Urinary bladder (tissue), 4 donors: ENCODE results near the gene KDM5B. TPM values are rescaled to one million over a fixed set of nuclear protein-coding genes. Genes with fewer than 3 reads are reported as not detected.

Experiments used
- DNase-seq: peaks from one replicate; pipeline ENCODE4 v3.0.0-alpha.2; 2015; ENCODE audit errors: extremely low spot score
- H3K27ac ChIP-seq: one replicate; pipeline ENCODE4 v1.5.1; 2013; ENCODE audit warnings: low read depth, mild to moderate bottlenecking, moderate library complexity
- H3K36me3 ChIP-seq: one replicate; pipeline ENCODE4 v1.6.1; 2013; ENCODE audit warnings: mild to moderate bottlenecking, moderate library complexity; ENCODE audit not compliant: insufficient read depth
- H3K4me1 ChIP-seq: one replicate; pipeline ENCODE4 v1.6.1; 2013; ENCODE audit warnings: mild to moderate bottlenecking, moderate library complexity; ENCODE audit not compliant: insufficient read depth
- H3K4me3 ChIP-seq: one replicate; pipeline ENCODE4 v1.5.1; 2013; ENCODE audit warnings: low read depth, low read length
- WGBS: extraction: QIAGEN DNeasy Blood & Tissue Kit; methylation state at CpG from one replicate; pipeline ENCODE4 v1.1.7; 2013; 5-methylcytosine and 5-hydroxymethylcytosine counted together
- polyA plus RNA-seq: library from polyadenylated mRNA; stranded (reverse); fragments of 200-250 nt; gene quantifications from one replicate; pipeline ENCODE4 v1.2.3, GENCODE V29; 2013
- total RNA-seq: library from RNA; depleted of rRNA; stranded (reverse); fragments of >200 nt; gene quantifications from one replicate; pipeline ENCODE4 v1.2.3, GENCODE V29; 2014
- donor health status: healthy with polysubstance abuse.
- donor health status: healthy.

Gene KDM5B
- total and polyA plus RNA-seq, 2 donors, result 16.8 to 189 TPM

DNA sequence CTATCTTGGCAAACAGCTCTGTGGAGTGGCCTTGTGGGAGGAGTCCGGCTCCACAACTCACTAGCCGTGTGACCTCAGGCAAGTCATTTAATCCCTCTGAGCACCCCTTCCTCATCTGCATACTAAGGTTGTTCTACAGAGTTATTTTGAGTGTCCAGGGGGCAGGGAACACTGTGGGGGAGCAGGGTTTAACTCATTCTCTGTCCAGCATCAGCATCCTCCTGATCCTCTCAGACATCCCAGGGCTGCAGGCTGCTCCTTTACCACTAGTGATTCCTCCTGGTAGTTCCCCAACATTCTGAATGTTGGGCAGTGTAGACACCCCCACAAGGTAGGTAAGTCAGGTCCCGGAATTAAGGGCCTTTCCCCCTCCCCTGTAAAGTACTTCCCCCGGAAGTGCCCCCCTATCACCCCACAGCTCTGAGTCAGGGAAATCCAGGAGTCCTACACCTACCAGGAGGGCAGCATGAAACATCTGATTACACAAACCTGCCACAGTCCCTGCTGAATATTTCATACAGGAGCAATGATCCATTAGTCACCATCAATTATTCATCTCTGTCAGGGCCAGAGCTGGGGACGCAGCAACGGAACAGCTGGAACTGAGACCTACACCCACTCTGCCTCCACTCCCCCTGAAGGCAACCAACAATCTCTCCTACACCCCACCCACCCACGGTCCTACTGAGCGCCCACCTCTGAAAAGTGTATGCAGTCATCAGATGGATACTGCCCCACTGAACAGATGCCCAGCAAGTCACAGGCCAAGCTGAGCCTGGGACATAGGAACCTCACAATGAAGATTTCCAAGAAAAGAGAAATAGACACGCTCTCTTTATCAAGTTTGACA is 118.5 kb downstream of the KDM5B start:
- no peak overlapping the region for H3K4me3 ChIP-seq
- DNase-seq, result no peak
- no peaks in the 10 kb centered on the region for H3K36me3 ChIP-seq
- no peaks in the 10 kb centered on the region for H3K4me1 ChIP-seq
- WGBS, result 71% methylated on average over 9 of the region's 9 CpGs
- no peak overlapping the region for H3K27ac ChIP-seq

DNA sequence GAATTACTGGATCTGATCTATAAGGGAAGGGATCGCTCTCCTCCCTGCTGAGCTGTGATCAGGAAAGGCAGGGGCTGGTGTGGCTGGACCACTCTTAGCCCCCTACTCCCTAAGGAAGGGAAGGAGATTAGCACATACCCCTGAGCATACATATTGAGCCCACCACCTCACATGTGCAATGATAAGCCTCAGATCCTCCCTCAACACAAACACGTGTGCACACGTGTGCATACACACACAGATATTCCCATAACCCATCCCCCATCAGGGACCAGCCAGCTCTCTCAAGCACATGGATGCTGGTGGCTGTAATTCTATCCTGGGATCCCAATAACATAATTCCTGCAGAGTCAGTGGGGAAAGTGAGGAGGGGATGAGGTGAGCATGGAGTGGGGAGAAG is 119.1 kb downstream of the KDM5B start:
- no peak overlapping the region for H3K27ac ChIP-seq
- no peaks in the 10 kb centered on the region for H3K4me1 ChIP-seq
- 67% methylated on average over 3 of the region's 3 CpGs for WGBS
- no peak overlapping the region for H3K4me3 ChIP-seq
- no peaks in the 10 kb centered on the region for H3K36me3 ChIP-seq
- no peak for DNase-seq

DNA sequence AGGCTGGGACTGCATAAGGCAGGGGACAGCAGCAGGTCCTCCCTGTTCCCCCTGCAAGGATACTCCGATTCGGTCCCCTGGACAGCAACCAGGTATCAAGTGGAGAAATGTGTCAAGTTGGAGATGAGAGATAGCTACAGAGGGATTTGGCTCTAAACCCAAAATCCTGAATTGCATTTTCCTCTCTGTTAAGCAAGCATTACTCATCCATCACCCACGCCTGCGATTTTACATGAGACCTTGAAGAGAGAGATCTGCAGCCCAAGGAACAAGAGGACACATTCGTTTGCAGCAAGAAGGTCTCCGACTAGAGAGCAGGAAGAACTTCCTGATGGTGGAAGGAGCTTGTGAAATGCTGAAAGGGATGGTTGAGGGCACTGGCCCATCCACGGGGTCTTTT is 119.8 kb downstream of the KDM5B start:
- H3K27ac ChIP-seq, result no peak overlapping the region
- DNase-seq, result no peak
- WGBS, result 72% methylated on average over 7 of the region's 7 CpGs

DNA sequence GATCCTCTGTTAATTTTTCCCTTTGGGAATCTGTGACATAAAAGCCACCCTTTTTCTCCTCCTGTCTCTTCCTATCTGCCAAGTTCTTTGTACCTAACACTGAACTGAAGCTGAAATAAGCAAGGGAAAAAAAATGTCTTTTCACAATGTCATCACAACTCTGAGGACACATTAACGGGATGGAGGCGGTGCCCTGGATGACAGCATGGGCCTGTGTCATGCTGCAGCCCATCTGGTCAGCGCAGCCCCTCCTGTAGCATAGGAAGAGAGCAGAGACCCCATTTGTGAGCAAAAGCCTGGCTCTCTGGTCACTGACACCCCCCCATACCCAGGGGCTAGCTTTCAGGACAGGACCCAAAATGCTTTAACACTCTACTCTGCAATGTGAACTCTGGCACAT is 120.4 kb downstream of the KDM5B start:
- WGBS, result 67% methylated on average over 3 of the region's 3 CpGs
- DNase-seq, result no peak
- H3K4me1 ChIP-seq, result no peaks in the 10 kb centered on the region
- H3K4me3 ChIP-seq, result no peak overlapping the region
- no peaks in the 10 kb centered on the region for H3K36me3 ChIP-seq
- H3K27ac ChIP-seq, result no peak overlapping the region

More for the DNA sequence above, 119.8 kb downstream of the KDM5B start:
- H3K4me1 ChIP-seq, result no peaks in the 10 kb centered on the region
- H3K4me3 ChIP-seq, result no peak overlapping the region
- H3K36me3 ChIP-seq, result no peaks in the 10 kb centered on the region

GRCh38 chr1:202687370-202687769 is 120.9 kb downstream of the KDM5B start:
- no peak overlapping the region for H3K27ac ChIP-seq
- no peaks in the 10 kb centered on the region for H3K36me3 ChIP-seq
- H3K4me1 ChIP-seq, result no peaks in the 10 kb centered on the region
- H3K4me3 ChIP-seq, result no peak overlapping the region
- no peak for DNase-seq
- 69% methylated on average over 11 of the region's 11 CpGs for WGBS

DNA sequence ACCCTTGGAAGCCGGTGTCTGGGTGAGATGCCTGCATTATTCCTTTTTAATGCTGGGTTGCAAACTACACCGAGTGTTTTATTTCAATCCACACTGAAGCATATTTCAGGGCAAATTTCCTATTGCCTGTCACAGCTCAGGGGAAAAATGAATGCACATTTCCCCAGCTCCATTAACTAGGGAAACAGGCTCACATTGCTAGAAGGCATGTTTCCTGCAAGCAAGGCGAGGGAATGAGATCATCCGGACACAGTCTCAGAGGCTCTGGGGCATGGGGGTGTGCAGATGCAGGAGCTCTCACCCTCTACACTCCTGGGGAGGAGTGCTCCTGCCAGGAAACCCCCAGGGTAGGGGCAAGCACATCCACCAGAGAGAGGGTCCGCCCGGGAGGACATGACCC is 122.6 kb downstream of the KDM5B start:
- H3K4me3 ChIP-seq, result no peak overlapping the region
- no peak for DNase-seq
- 74% methylated on average over 6 of the region's 6 CpGs for WGBS
- H3K27ac ChIP-seq, result no peak overlapping the region
- H3K4me1 ChIP-seq, result no peaks in the 10 kb centered on the region
- H3K36me3 ChIP-seq, result no peaks in the 10 kb centered on the region

DNA sequence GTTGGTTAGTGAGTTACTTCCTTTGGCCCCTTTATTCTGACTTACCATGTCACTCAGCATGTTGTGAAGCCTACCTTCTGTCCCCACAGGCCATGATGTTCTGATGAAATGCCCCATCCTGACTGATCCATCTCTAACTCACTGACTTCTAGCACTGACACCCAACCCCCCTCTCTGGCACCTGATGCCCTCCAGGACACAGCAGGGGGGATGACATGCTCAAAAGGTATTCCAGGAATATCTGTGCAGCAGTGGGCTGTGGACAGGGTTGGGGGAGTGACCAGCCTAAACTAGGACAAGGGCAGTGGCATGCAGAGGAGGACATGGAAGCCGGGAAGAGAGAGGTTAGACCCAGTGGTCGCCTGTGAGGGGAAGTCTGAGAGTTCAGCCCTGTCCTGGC is 123.5 kb downstream of the KDM5B start:
- H3K36me3 ChIP-seq, result no peaks in the 10 kb centered on the region
- H3K4me1 ChIP-seq, result no peaks in the 10 kb centered on the region
- H3K4me3 ChIP-seq, result no peak overlapping the region
- H3K27ac ChIP-seq, result no peak overlapping the region
- no peak for DNase-seq
- WGBS, result 60% methylated on average over 2 of the region's 2 CpGs

DNA sequence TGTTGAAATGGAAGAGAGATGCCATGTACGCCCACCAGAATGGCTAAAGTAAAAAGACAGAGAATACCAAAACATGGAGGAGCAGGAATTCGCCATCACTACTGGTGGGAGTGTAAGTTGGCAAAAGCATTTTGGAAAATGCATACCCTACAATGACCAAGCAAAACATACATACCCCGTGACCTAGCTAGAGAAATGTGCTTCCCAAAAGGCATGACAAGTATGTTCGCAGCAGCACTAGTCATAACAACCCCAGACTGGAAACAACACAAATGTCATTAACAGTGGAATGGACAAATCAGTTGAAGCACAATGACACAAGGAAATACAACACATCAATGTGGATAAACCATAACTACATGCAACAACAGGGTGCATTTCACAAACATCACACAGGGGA is 125.2 kb downstream of the KDM5B start:
- Histone ChIP-seq H3K27ac (no peak overlapping the region), H3K36me3 (no peaks in the 10 kb centered on the region), H3K4me1 (no peaks in the 10 kb centered on the region), H3K4me3 (no peak overlapping the region)
- 87% methylated on average over 4 of the region's 4 CpGs for WGBS
- no peak for DNase-seq

DNA sequence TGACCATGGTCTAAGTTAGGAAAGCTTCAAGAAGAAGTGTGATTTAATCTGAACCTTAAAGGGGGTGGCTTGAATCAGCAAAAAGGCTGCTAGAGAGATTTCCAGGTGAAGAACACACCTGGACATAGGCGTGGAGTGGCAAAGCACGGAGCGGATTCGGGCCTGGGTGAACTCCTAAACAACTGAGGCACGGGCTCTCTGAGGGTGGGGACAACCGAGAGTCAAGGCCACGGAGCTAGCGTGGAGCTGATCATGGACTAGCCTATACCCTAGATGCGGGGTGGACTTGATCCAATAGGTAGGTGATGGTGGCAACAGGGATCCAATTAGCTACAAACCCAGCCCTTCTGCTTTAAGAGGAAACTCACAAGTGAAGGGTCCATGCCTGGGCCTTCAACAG is 125.7 kb downstream of the KDM5B start:
- DNase-seq, result no peak
- 96% methylated on average over 9 of the region's 9 CpGs for WGBS
- H3K4me1 ChIP-seq, result no peaks in the 10 kb centered on the region
- no peak overlapping the region for H3K27ac ChIP-seq
- no peaks in the 10 kb centered on the region for H3K36me3 ChIP-seq
- no peak overlapping the region for H3K4me3 ChIP-seq

- no peak for DNase-seq
- Histone ChIP-seq H3K4me1 (no peaks in the 10 kb centered on the region), H3K27ac (no peak overlapping the region), H3K36me3 (no peaks in the 10 kb centered on the region), H3K4me3 (no peak overlapping the region)
- 68% methylated on average over 11 of the region's 11 CpGs for WGBS
Observed at GRCh38 chr1:202681736-202682420, 126.3 kb downstream of the KDM5B start.

DNA sequence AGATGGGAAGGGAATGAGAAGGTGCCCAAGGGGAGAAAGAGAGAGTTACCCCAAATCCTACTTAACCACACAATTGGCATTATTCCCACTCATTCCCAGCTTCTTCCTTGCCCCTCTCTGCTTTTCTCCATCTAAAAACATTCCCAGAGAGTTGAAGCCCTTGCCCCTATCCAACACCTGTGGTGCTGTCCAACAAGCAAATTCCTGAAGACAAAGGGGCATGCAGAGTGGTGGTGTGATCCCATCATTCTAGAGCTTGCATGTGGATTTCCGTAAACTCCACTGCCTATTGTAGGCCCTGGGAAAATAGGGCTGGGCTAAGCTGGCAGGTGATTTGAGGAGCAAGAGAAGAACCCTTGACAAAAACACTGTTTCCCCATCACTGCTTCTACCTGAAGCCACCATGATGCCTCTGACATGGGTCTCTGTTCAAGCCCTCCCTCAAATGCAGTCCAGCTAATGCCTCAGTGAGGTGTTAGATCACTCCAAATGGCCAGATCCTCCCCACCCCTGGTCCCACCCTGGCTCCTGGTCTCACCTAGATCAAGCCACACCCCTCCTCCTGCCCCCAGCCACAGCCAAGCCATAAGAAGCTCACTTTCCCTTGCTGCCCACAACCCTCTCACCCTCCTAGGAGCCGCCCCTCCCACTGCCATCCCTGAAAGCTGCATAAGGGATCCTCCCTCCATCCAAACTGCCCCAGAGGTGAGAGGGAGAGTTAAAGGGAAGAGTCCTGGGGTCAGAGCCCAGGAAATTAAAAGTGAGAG is 127.5 kb downstream of the KDM5B start:
- DNase-seq, result no peak
- Histone ChIP-seq H3K27ac (no peak overlapping the region), H3K4me1 (no peaks in the 10 kb centered on the region), H3K36me3 (no peaks in the 10 kb centered on the region), H3K4me3 (no peak overlapping the region)
- WGBS, result 64% methylated on average over 2 of the region's 2 CpGs

- 59% methylated on average over 4 of the region's 4 CpGs for WGBS
- no peak overlapping the region for H3K4me3 ChIP-seq
- no peak for DNase-seq
- no peak overlapping the region for H3K27ac ChIP-seq
- H3K4me1 ChIP-seq, result no peaks in the 10 kb centered on the region
- H3K36me3 ChIP-seq, result no peaks in the 10 kb centered on the region
Observed at GRCh38 chr1:202679406-202680177, 128.6 kb downstream of the KDM5B start.

DNA sequence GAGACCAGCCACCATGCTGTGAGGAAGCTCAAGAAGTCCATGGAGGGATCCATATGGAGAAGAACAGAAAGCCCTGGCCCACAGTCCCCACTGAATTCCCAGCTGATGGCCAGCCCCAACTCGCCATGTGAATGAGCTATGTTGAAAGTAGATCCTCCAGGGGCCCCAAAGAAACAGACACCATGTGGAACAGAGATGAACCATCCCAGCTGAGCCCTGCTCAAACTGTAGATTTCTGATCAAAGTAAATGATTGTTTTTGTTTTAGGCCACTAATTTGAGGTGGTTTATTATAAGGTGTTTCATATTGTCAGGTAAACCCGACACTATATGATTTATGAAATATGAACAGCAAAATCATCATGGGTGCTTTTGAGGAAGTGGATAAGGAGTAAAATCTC is 130.8 kb downstream of the KDM5B start:
- Histone ChIP-seq H3K4me1 (no peaks in the 10 kb centered on the region), H3K4me3 (no peak overlapping the region), H3K27ac (no peak overlapping the region), H3K36me3 (no peaks in the 10 kb centered on the region)
- 93% methylated on average over 2 of the region's 2 CpGs for WGBS
- DNase-seq, result no peak
